ENCODE measurements around the gene GFM1.
"Not testable (repeated sequence)": the region's sequence is repeated elsewhere in the genome, so short reads cannot be mapped to it uniquely, and the experiment has no call there.

Gene GFM1

GRCh38 chr3:158679547-158680000 is 35.2 kb downstream of the GFM1 start:
- no peak for DNase-seq

GRCh38 chr3:158680861-158681260 is 36.5 kb downstream of the GFM1 start:
- no peak for DNase-seq

- no peak for DNase-seq
Observed at GRCh38 chr3:158683230-158683962, 39.1 kb downstream of the GFM1 start.

DNA sequence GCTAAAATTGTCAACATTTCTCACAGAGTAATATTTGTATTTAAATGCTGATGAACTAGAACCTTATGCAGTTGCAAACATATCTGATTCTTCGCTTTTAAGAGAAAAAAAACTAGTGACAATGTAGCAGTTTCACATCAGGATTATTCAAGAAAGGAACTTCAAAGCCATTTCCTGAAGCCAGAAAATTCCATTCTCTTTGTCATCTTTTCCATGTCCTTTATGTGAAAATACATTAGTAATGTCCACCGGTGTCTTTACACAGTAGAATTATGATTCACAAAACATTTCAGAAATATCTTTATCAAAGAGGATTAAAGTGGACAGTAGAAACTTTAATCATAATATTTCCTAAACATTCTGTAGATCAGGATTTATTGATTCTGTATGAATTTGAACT is 40.8 kb downstream of the GFM1 start:
- no peak for DNase-seq

- not testable (repeated sequence) for DNase-seq
Observed at GRCh38 chr3:158693866-158694456, 49.6 kb downstream of the GFM1 start.

DNA sequence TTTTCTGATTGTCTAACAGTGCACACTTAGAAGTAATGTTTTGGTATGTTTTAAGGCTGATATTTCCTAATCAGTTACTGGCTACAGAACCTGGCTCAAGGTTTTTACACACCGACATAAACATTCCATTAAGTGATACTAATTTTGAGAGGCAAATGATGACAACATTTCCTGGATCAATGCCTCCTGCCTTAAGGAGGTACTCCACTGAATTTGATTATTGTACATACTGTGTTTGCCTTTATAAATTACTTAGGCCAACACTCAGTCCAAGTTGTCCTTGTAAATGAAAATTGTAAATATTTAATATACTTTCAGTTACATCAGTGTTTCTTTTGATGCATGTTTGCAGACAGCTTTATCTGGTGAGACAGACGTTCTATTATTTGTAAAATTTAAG is 52.3 kb downstream of the GFM1 start:
- no peak for DNase-seq

GRCh38 chr3:158700559-158700958 is 56.2 kb downstream of the GFM1 start:
- no peak for DNase-seq

DNA sequence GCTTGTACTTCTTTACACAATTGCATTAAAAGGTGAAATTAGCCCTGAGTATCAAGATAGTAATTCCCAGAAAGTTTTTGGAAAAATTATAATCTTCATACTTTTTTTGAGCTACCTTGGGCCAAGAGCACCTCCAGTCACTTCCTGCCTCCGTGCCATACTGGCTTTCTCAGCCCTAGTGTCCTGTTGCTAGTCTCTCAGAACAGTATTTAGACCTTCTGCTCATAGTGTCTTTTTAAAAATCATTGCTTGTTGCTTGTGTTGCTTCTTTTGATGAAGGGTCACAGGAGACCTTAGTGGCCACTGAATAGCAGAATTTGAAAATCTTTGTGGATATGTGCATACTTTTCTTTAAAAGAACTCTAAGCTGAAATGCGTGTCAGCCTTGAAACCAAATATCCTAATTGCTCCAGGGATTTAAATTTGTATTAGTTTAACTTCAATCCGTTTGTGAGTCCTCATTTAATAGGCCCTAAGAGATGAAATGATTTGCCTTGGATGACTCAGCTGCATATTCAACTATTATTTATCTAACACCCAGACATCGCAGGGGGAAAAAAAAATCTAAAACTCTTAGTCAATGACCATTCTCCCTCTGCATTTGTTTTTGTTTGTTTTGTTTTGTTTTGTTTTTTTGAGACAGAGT is 57.2 kb downstream of the GFM1 start:
- DNase-seq: no peak

GRCh38 chr3:158702815-158703481 is 58.6 kb downstream of the GFM1 start:
- DNase-seq: no peak

DNA sequence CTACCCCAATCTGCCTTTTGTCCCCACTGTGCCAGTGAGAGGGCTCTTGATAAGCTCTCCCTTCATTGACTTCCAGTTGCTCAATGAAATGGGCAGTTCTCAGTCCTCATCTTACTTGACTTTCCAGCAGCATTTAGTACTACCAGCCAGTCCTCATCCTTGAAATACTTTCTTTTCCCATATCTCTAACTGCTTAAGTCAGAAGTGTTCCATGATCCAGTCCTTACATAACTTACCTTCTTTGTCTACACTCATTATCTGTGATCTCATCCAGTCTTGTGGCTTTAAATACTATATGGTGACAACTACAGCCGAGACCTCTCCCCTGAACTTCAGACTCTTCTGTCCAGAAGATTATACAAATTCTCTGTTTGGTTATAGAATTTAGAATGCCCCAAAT is 59.2 kb downstream of the GFM1 start:
- no peak for DNase-seq

- DNase-seq: no peak
Observed at GRCh38 chr3:158709666-158710083, 65.3 kb downstream of the GFM1 start.

DNA sequence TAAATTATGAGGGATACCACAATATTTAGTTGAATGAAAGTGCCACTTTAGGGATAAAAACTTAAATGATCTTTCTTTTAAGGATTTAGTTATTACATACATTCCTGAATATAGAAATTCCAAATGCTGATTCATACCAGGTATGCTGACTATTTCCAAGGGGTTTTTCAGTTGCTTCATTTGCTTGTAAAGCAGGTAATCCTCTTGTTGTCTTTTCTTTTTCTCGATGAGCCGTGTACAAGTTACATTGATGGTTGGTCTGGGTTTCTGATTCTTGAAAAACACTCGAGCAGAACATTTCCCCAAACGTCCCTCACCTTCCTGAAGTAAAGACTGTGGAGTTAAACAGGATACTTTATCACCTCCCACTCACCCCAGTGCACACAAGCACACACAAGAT is 66.3 kb downstream of the GFM1 start:
- DNase-seq: no peak

DNA sequence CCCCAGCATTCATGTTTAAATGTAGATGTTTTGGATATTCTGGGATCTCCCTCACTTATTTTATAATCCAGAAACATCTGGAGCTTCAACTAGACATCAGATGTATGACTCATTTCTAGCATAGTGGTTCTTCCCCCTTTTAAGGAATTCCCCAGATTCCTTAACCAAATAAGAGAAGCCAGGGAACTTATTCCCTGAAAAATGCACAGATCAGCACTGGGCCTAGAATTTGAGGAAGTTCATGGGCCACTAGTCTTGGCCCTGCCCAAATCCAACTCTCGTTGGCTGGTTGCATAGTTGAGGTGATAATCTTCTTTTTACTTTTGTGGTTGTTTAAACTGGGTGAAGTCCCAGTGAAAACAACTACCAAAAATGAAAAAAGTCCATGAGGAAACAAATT is 67.6 kb downstream of the GFM1 start:
- no peak for DNase-seq

DNA sequence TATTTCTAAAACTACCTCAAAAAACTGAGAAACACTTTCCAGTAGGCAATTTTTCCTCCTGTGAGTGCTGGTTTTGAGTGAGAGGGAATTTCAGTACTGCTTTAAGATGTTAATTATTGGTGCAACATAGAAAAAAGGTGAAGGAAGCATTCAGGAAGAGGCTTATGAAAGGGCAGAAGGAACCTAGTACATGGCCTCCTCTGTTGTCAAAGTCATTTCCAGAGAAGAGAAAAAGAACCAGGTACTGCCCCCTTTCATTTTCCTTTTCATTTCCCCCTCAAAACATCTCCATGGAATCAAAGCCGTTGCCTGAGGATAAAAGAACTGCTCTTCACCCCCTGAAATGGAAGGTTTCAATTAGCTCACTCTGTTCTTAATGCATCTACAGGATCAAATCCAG is 68.1 kb downstream of the GFM1 start:
- no peak for DNase-seq

DNA sequence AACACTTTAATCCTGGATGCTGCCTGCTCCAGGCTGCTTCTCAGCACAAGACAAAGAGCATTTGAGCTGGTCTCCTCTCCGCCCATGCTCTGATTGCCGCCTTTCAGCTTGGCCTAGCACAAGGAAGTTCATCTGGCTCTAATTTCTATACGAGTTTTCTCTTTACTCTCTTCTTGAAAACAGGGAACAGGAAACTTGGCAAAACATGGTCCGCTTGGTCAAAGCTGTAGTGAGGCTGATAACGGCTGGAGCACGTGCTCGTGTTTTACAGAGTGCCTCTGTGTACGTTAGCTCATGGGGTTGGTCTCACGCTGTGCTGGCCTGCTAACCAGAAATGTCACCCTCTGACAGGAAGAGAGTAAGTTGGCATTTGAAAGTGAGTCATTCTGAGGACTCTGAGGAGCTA is 68.8 kb downstream of the GFM1 start:
- DNase-seq: no peak

- DNase-seq: no peak
Observed at GRCh38 chr3:158717576-158717975, 73.2 kb downstream of the GFM1 start.

DNA sequence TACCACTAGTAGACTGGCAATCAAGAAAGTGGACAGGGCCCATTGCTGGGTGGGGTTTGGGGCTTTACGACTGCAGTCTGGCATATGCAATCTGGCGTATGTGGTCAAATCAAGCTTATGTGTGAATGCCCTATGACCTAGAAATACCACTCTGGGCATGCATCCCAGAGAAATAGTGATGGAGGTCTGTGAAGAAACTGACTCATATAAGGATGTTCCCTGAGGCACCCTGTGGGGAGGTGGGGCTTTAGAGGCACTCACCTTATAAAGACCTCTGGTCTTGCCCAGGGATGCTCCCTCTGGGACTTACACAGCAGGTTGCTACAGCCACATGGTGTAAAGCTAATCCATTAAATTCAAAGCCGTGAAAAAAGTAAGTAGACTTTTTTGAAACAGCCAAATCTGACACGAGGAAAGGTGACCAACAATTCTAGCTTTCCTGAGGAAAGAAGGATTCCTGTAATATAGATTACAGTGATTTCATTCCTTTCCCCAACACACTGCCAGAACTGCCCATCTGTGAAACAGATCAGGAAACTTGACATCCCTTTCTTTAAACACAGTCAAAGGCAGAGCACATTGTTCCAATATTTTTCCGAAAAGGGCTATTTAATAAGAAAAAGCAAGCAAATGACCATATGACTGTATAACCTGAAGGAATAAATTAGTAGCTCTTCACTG is 74.3 kb downstream of the GFM1 start:
- no peak for DNase-seq

DNA sequence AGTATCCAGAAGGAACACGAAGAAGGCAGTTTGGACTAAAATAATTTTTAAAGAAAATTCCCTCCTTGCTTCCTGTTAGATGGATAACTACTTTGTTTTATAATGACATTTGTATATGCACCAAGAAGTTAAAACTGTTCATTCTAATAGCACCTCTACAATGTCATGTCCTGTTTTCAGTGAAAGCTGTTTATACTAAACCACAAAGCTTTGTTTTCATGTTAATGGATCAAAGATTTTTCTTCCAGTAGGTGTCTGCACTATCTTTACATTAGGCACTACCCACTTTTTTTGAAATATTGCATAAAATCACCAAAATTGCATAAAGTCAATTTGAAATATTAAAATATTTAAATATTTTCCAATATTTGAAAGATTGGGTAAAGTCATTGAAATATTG is 77.8 kb downstream of the GFM1 start:
- DNase-seq: no peak

DNA sequence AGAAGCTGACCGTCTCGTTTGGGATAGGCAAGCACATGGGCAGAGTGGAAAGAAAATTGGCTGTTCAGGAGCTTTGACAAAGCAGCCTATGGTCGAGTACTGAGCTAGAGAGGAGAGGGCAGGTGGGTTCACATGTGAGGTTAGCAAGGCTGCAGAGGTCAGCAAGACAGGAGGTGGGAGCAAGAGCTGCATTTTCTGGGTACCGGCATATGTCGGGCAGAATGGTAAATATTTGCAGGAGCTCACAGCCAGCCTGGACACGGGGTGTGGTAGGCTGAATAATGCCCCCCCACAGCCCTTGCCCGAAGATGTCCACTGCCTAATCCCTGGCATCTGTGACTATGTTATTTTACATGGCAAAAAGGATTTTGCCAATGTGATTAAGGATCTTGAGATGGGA is 79.7 kb downstream of the GFM1 start:
- no peak for DNase-seq

DNA sequence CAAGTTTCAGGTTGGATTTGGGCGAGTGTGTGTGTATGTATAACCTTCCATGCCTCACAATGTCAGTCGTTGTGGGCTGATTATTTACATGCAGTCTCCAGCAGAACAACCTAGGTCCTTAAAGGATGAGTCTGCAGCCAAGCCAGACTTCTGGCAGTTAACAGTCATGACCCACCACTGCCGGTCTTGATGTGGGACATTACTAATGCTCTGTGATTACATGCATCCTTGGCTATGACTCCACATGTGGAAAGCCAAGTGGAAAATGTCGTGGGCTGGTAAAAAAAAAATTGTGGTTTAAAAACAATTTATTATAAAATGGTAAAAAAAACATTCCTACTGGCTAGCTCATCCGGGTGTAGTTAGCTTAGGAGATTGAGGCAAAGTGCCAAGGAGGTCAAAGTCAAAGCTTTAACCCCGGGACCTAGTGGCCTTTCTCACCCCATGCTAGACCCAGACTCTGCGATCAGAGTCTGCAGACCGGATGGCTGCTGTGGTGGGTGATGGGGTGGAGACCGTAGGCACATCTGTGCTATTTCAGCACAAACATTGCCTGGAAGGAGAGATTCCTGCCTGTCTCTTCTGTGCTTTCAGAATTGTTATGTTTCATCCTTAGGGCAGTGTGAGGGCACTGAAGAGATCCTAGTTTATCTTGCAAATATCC is 81.2 kb downstream of the GFM1 start:
- DNase-seq: no peak

DNA sequence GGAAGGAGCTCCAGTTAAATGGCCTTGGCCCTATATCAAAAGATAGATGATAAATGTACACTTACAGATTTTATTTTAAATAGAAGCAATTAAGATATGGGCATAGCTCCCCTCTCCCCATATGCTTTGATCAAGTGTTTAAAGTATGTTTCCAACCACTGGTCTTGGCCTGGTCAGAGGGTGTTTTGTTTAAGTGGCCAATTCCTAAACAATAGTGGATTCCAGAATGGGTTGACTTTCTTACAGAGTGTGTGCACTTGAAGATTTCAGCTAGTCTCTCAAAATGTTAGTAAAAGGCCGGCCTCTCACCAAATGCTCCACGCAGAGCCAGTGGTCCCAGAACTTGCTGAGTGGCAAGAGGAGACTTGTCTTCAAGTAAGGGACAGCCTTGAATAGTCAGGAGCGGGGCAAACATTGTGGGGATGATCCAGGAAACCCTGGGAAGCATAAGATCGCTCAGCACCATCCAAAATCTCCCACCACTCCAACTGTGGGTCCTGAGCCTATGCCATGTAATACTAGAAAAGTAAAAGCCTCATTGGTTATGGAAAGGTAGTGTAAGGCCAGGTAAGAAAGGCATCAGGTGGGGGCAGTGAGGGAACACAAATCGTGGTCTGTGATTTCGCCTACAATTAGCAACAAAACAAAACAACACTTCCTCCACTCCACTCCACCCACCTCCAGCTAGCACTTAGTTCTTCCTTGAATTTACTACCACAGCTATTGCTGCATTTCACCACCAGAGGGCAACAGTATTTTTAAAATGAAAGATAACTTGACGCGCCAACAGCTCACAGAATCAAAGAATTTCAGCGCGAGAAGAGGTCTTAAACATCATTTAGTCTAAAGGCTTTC is 83.1 kb downstream of the GFM1 start:
- no peak for DNase-seq

GRCh38 chr3:158728061-158728377 is 83.7 kb downstream of the GFM1 start:
- DNase-seq: no peak
